GM19239 (cell line): Measurements from ENCODE around the gene CEMIP.

Source experiments
- DNase-seq: peaks from one replicate; pipeline ENCODE4 v3.0.0; 2011; ENCODE audit warnings: low spot score; ENCODE audit not compliant: insufficient read length
- FAIRE-seq: peaks from 2 replicates; lab custom pipeline; 2011; peaks lifted over from hg19 to GRCh38; lab: Jason Lieb, UNC

CEMIP gene

GRCh38 chr15:80913541-80913940 is 134.4 kb downstream of the CEMIP start:
- DNase-seq (no peak), FAIRE-seq (no peak)

GRCh38 chr15:80915472-80915871 is 136.3 kb downstream of the CEMIP start:
- DNase-seq (no peak), FAIRE-seq (no peak)

- DNase-seq (no peak), FAIRE-seq (no peak)
These were observed 136.9 kb downstream of the CEMIP start for GRCh38 chr15:80916056-80916455.

- FAIRE-seq (no peak), DNase-seq (no peak)
These were observed 139.1 kb downstream of the CEMIP start for GRCh38 chr15:80918196-80918783.

GRCh38 chr15:80920271-80920699 is 141.1 kb downstream of the CEMIP start:
- FAIRE-seq = no peak
- DNase-seq = no peak

GRCh38 chr15:80921736-80922410 is 142.7 kb downstream of the CEMIP start:
- FAIRE-seq (no peak), DNase-seq (no peak)

GRCh38 chr15:80923668-80924067 is 144.5 kb downstream of the CEMIP start:
- FAIRE-seq = no peak
- DNase-seq = no peak

GRCh38 chr15:80924278-80924677 is 145.1 kb downstream of the CEMIP start:
- FAIRE-seq (no peak), DNase-seq (no peak)

- no peak for FAIRE-seq
- DNase-seq = no peak
These were observed 146.5 kb downstream of the CEMIP start for GRCh38 chr15:80925597-80926059.

- FAIRE-seq = no peak
- no peak for DNase-seq
These were observed 147.0 kb downstream of the CEMIP start for GRCh38 chr15:80926126-80926525.

GRCh38 chr15:80929225-80929624 is 150.1 kb downstream of the CEMIP start:
- no peak for DNase-seq
- FAIRE-seq = no peak

- FAIRE-seq (no peak), DNase-seq (no peak)
These were observed 150.5 kb downstream of the CEMIP start for GRCh38 chr15:80929689-80930088.

- DNase-seq = no peak
- no peak for FAIRE-seq
These were observed 152.0 kb downstream of the CEMIP start for GRCh38 chr15:80931191-80931590.

GRCh38 chr15:80931721-80932512 is 152.7 kb downstream of the CEMIP start:
- no peak for DNase-seq
- FAIRE-seq = no peak

GRCh38 chr15:80932513-80932815 is 153.3 kb downstream of the CEMIP start:
- FAIRE-seq (no peak), DNase-seq (no peak)

- no peak for DNase-seq
- no peak for FAIRE-seq
These were observed 153.8 kb downstream of the CEMIP start for GRCh38 chr15:80932989-80933388.

- no peak for DNase-seq
- no peak for FAIRE-seq
These were observed 155.6 kb downstream of the CEMIP start for GRCh38 chr15:80934761-80935221.

GRCh38 chr15:80936288-80937078 is 157.3 kb downstream of the CEMIP start:
- no peak for DNase-seq

GRCh38 chr15:80937718-80938117 is 158.5 kb downstream of the CEMIP start:
- FAIRE-seq = no peak
- DNase-seq = no peak

More at GRCh38 chr15:80936288-80937078, 157.3 kb downstream of the CEMIP start:
- no peak for FAIRE-seq

- no peak for FAIRE-seq
- DNase-seq = no peak
These were observed 160.0 kb downstream of the CEMIP start for GRCh38 chr15:80939216-80939615.
